Testis (tissue), 2 donors: ENCODE measurements around the gene NR2F6.

ENCODE experiments used
- CTCF ChIP-seq, 3 experiments: fragments of 450-650 bp in 2 of 3; fragments of 200-600 bp in 1 of 3; sonication (generic) in 1 of 3; IDR thresholded peaks; one replicate each; pipeline ENCODE4 v1.5.1; 2016 to 2019; ENCODE audit warnings: antibody characterized with exemption in 3 of 3, mild to moderate bottlenecking in 2 of 3, moderate library complexity in 1 of 3
- POLR2A ChIP-seq: fragments of 450-650 bp; IDR thresholded peaks from one replicate; pipeline ENCODE4 v1.6.1; 2017; ENCODE audit warnings: antibody characterized with exemption, mild to moderate bottlenecking, moderate library complexity

DNA sequence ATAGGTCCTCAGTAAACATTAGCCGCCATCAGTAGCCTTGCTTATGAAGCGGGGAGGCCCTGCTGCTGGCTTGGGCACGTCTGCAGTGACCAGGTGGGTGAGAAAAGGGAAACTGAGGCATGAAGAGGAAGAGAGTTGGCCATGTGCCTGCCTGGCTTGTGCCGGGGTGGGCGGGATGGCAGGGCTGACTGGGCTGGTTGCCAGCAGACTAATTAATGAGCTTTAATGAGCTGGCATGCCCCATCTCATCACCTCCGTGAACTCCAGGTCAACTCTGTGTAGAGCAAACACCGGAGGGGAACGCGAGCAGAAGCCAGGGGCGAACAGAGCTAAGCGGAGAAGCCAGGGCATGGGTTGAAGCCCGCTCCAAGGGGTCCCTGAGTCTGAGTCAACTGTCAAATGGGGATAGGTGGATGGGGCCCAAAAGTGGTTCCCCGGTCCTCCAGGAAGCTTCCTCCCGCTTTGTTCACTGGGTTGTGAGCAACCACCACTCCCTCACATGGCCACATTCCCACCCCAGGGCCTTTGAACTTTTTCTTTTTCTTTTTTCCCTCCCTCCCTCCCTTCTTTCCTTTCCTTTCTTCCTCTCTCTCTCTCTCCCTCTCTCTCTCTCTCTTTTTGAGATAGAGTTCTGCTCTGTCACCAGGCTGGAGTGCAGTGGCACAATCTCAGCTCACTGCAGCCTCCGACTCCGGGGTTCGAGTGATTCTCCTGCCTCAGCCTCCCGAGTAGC, 8.7 kb downstream of the NR2F6 start:
- TF ChIP-seq CTCF (IDR thresholded peaks at IDR 0.05): no peak
- no peak for TF ChIP-seq POLR2A
